Measurements from ENCODE around the gene SDF4.
"Not testable (repeated sequence)": the region's sequence is repeated elsewhere in the genome, so short reads cannot be mapped to it uniquely, and the experiment has no call there.

Gene SDF4

GRCh38 chr1:1199141-1199960 lies 32.5 kb downstream of the SDF4 start:
- no peak for DNase-seq (ENCODE audit: low read depth, low spot score)

DNA sequence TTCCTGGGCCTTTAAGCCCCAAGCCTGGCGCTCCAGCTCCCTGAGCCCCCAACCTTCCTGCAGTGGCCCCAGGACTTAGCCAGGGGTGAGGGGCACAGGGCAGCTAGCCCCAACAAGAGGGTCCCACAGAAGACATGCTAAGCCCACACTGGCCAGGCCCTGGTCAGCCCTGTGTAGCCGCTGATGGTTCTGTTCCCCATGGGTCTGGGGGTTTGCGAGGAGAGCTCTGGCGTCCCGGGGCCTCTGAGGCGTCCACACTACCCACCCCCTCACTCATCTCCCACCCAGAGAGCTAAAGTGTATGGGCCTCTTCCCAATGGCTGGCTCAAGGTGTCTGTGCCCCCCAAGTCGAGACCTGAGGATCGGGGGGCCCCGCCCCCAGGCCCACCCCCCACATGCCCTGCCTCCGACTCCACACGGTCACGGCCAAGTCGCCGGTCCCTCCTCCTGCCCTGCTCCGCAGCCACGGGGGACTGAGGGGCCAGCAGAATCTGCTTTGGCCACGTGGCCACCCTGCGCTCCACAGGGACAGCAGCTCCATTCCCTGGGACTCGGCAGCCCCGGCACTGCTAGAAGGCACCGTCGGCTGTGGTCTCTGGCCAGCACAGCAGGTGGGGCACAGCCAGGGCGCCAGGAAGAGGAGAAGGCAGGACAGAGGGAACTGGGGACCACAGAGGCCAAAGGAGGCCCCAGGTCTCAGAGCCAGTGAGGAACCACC lies 33.2 kb downstream of the SDF4 start:
- DNase-seq (ENCODE audit: low read depth, low spot score), result no peak

DNA sequence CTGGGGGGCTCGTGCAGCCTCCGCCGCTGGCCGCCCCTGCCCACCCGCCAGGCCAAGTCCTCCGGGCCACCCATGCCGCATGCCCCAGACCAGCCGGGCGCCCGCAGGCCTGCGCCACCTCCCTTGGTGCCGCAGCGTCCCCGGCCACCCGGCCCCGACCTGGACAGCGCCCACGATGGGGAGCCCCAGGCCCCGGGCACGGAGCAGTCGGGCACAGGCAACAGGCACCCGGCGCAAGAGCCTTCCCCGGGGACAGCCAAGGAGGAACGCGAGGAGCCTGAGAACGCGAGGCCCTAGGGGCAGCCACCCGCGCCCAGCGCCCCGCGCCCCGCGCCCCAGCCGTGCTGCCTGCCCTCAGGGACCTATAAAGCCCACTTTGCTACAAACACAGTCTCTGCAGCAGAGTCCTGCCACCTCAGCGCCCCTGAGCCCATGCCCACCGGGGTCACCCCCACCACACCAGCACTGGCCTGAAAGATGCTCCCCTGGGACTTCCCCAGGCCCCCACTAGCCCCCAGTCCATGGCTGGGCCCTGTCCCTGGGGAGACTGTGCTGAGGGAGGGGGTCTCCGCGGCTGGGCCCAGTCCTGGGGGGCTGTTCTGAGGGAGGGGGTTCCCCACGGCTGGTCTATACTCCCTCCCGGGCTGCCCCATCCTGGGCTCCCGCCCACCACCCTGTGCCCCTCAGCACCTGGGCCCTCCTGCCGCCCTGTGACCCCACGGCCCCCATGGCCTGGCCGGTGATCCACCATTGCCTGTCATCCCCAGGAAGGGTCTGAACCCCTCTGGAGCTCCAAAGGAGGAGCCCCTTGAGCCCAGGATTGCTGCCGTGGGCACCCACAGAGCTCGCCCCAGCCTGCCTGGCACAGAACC lies 34.0 kb downstream of the SDF4 start:
- no peak for DNase-seq (ENCODE audit: low read depth, low spot score)

- no peak for DNase-seq (ENCODE audit: low read depth, low spot score)
Measured at GRCh38 chr1:1197188-1197500, 34.7 kb downstream of the SDF4 start.

GRCh38 chr1:1196431-1197187 lies 35.2 kb downstream of the SDF4 start:
- no peak for DNase-seq (ENCODE audit: low read depth, low spot score)

DNA sequence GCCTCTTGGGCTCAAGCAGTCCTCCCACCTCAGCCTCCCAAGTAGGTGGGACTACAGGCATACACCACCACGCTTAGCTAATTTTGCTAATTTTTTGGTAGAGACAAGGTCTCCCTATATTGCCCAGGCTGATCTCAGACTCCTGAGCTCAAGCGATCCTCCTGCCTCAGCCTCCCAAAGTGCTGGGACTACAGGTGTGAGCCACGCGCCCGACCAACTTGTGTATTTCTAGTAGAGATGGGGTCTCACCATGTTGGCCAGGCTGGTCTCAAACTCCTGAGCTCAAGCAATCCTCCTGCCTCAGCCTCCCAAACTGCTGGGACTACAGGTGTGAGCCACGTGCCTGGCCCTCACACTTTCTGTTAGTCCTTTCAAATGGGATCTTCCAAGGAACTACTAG lies 36.1 kb downstream of the SDF4 start:
- not testable (repeated sequence) for DNase-seq (ENCODE audit: low read depth, low spot score)

- no peak for DNase-seq (ENCODE audit: low read depth, low spot score)
Measured at GRCh38 chr1:1194723-1195122, 37.1 kb downstream of the SDF4 start.

DNA sequence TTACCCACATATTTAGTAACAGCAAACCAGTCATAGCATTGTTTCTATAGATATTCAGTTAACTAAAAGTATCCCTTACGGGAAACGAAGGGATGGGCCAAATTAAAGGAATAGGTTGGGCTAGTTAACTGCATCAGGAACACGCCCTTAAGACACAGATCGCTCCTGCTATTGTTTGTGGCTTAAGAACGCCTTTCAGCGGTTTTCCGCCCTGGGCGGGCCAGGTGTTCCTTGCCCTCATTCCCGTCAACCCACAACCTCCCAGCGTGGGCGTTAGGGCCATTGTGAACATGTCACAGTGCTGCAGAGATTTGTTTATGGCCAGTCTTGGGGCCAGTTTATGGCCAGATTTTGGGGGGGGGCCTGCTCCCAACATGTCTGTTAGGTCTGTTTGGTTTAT lies 40.1 kb downstream of the SDF4 start:
- no peak for DNase-seq (ENCODE audit: low read depth, low spot score)

DNA sequence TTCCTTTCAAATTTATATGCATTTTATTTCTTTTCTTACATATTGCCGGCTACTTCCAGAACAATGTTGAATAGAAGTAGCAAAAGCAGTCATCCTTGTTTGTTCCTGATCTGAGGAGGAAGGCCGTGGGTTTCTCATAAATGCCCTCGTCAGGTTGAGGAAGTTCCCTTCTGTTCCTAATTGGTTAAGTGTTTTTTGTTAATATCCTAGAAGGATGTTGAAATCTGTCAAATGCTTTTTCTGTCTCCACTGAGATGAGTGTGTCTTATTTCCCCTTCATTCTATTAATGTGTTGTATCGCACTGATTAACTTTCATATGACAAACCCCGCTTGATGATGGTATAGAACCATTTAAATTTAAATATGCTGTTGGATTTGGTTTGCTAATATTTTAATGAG lies 42.7 kb downstream of the SDF4 start:
- no peak for DNase-seq (ENCODE audit: low read depth, low spot score)

GRCh38 chr1:1187938-1188337 lies 43.9 kb downstream of the SDF4 start:
- no peak for DNase-seq (ENCODE audit: low read depth, low spot score)

DNA sequence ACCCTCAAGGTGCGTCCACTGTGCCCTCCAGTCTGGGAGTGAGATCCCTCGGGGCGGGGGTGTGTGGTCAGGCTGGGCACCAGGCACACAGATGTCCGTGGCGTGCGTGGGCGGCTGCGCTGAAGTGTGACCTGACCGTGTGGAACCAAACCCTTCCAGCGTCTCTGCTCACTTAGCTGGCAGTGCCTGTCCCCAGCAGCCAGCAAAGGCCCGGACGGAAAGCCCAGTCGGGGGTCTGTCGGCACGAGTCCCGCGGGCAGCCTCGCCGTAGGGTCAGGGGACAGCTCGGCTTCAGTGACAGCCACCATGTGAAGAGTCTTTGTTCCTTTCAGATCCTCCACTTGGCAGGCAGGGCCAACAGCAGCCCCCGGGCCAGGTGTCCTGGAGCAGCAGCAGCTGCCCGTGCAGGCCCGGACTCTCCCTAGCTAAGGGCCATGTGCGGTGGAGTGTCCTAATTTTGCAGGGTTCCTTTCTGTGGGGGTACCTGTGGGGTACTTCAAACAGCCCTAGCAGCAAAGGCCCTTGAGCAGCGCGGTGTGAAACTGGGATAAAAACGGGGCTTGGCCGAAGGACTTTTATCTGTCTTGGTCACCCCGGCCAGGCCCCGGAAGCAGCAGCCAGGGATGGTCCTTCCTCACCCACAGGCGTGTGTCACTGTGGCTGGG lies 46.6 kb downstream of the SDF4 start:
- peak; percentile 24 for DNase-seq (ENCODE audit: low read depth, low spot score)

- no peak for DNase-seq (ENCODE audit: low read depth, low spot score)
Measured at GRCh38 chr1:1183833-1184775, 47.7 kb downstream of the SDF4 start.

GRCh38 chr1:1183221-1183747 lies 48.5 kb downstream of the SDF4 start:
- no peak for DNase-seq (ENCODE audit: low read depth, low spot score)

DNA sequence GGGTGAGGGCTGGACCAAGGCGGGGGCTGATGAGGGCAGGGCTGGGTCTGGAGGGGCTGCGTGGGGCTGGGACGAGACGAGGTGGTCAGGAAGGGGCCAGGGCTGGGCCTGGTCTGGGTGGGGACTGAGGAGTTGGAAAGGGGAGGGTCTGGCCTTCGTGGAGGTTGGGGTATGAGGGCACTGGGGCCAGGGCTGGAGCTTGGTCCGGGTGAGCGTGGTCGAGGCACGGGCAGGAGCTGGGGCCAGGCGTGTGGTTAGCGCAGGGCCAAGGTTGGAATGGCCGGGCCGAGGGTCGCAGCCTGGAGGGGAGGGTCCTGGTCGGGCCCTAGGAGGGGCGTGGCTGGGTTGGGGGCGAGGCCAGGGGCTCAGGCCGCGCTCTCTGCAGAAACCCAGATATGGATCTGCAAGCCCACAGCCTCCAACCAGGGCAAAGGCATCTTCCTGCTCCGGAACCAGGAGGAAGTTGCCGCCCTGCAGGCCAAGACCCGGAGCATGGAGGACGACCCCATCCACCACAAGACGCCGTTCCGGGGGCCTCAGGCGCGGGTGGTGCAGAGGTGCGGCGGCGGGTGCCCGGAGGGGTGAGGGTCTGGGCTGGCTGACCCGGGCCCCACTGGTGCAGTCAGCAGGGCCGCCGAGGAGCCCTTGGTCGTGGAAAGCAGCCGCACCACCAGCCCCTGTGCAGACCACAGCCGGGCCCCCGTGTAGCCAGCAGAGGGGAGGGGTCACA lies 49.1 kb downstream of the SDF4 start:
- no peak for DNase-seq (ENCODE audit: low read depth, low spot score)

DNA sequence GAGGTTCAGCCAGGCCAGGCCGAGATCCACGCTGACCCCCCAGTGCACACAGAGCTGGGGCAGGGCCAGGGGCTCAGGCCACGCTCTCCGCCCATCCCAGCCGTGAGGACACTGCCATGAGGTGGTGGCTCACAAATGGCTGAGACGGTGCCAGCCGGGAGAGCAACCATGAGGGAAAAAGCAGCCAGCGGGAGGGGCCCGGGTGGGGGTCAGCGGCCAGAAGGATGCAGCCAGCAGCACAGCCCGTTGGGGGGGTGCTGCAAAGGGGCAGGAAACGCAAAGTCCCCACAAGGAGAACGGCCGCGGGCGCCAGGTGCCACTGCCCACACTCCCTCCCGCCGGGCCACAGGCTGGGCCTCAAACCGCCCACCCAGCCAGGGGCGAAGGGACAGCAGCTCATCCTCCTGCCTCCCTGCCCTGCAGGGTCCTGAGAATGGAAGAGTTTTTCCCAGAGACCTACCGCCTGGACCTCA lies 49.8 kb downstream of the SDF4 start:
- DNase-seq (ENCODE audit: low read depth, low spot score), result no peak

DNA sequence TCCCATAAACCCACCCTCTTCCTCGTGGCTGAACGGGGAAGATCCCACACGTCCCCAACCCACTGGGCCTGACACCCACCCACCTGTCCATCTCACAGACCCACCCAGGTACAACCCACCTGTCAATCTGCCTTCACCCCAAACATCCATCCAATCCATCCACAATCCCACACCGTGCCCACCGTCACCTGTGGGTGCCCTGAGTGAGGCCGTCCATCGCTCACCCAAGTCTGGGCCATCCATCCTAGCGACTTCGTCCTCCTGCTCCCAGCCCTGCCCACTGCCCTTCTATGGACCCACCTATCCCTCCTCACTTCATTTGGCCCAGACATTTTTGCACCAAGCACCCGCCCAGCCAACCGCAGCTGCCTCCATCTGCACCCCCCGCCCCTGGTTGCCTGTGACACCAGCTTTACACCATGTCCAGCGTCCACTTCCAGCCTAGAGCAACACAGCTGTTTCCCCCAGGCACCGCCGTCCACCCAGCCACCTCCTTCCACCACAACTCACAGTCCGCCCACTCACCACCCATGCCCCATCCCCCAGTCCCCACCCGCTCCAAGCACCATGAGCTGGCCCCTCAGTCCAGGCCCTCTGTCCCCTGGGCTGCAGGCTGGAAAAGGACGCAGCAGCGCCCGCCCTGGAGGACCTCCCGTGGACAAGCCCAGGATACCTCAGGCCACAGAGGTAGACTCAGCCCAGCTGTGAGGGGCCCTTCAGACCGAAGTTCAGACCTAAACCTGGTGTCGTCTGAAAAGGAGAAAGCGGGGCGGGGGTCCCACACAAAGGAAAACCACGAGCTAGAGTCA lies 50.5 kb downstream of the SDF4 start:
- no peak for DNase-seq (ENCODE audit: low read depth, low spot score)

DNA sequence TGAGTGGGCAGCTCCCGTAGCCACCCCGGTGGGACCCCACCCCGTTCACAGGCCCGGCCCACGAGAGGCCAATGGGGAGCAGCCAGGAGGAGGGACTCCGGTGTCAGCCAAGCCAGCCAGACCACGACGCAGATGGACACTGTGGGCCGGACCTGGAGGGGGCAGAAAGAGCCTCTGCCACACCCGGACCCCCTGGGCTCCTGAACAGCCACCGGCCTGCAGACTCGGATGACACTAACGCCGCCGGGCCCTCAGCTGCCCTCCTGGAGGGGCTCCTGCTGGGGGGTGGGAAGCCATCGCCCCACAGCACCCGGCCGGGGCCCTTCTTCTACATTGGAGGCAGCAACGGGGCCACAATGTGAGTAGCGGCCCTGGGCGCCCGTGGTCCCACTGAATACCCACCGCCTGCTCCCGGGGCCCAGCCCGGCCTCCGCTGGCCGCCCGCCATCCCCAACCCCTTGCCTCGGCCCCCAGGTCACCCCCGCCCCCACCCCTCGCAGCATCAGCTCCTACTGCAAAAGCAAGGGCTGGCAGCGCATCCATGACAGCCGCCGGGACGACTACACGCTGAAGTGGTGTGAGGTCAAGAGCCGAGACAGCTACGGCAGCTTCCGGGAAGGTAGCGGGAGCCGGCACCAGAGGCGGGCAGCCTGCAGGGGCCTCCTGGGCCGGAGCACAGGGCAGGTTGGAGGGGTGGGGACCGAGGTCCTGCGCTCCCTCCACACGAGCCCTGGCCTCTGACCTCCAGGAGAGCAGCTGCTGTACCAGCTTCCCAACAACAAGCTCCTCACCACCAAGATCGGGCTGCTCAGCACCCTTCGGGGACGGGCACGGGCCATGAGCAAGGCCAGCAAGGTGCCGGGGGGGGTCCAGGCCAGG lies 51.6 kb downstream of the SDF4 start:
- no peak for DNase-seq (ENCODE audit: low read depth, low spot score)

All from ELF-1 (cell line).